Measurements from ENCODE around the gene CDCA5.

GRCh38 chr11:65087827-65088226 is 4.0 kb upstream of the CDCA5 start:
- TF ChIP-seq CTCF (IDR thresholded peaks at IDR 0.05) (no peak), POLR2A (IDR thresholded peaks at IDR 0.05) (no peak)

Measured in breast epithelium (tissue), 3 donors.